Measurements from ENCODE around the gene LRTM1.

Gene LRTM1

GRCh38 chr3:54878145-54878544, 49.7 kb downstream of the LRTM1 start:
- 92% methylated on average over 7 of the region's 7 CpGs for WGBS, 2 experiments
- no peak overlapping the region for H3K27ac ChIP-seq (ENCODE audit: insufficient read depth, low read depth, low read length, poor library complexity, severe bottlenecking)
- H3K4me1 ChIP-seq (ENCODE audit: control insufficient read depth, insufficient read depth, low read length), result no peaks in the 10 kb centered on the region

GRCh38 chr3:54877730-54878129, 50.1 kb downstream of the LRTM1 start:
- WGBS, 2 experiments, result 92 to 95% methylated on average over 4 of the region's 4 CpGs
- no peaks in the 10 kb centered on the region for H3K4me1 ChIP-seq (ENCODE audit: control insufficient read depth, insufficient read depth, low read length)
- H3K9me3 ChIP-seq (ENCODE audit: control insufficient read depth, low read length), result no peaks in the 10 kb centered on the region
- H3K27me3 ChIP-seq (ENCODE audit: control insufficient read depth, insufficient read depth, low read length, poor library complexity, severe bottlenecking), result no peaks in the 10 kb centered on the region
- H3K4me3 ChIP-seq (ENCODE audit: insufficient read depth, low read depth, low read length), result no peak overlapping the region
- H3K27ac ChIP-seq (ENCODE audit: insufficient read depth, low read depth, low read length, poor library complexity, severe bottlenecking), result no peak overlapping the region
- no peaks in the 10 kb centered on the region for H3K36me3 ChIP-seq (ENCODE audit: control insufficient read depth, insufficient read depth, low read length)

More at GRCh38 chr3:54878145-54878544, 49.7 kb downstream of the LRTM1 start:
- H3K4me3 ChIP-seq (ENCODE audit: insufficient read depth, low read depth, low read length), result no peak overlapping the region
- no peaks in the 10 kb centered on the region for H3K36me3 ChIP-seq (ENCODE audit: control insufficient read depth, insufficient read depth, low read length)
- no peaks in the 10 kb centered on the region for H3K9me3 ChIP-seq (ENCODE audit: control insufficient read depth, low read length)
- H3K27me3 ChIP-seq (ENCODE audit: control insufficient read depth, insufficient read depth, low read length, poor library complexity, severe bottlenecking), result no peaks in the 10 kb centered on the region

GRCh38 chr3:54876694-54877093, 51.2 kb downstream of the LRTM1 start:
- 94 to 98% methylated on average over 5 of the region's 5 CpGs for WGBS, 2 experiments
- no peak overlapping the region for H3K27ac ChIP-seq (ENCODE audit: insufficient read depth, low read depth, low read length, poor library complexity, severe bottlenecking)
- no peak overlapping the region for H3K4me3 ChIP-seq (ENCODE audit: insufficient read depth, low read depth, low read length)
- no peaks in the 10 kb centered on the region for H3K27me3 ChIP-seq (ENCODE audit: control insufficient read depth, insufficient read depth, low read length, poor library complexity, severe bottlenecking)
- H3K4me1 ChIP-seq (ENCODE audit: control insufficient read depth, insufficient read depth, low read length), result no peaks in the 10 kb centered on the region
- no peaks in the 10 kb centered on the region for H3K36me3 ChIP-seq (ENCODE audit: control insufficient read depth, insufficient read depth, low read length)
- no peaks in the 10 kb centered on the region for H3K9me3 ChIP-seq (ENCODE audit: control insufficient read depth, low read length)

GRCh38 chr3:54875596-54876268, 52.1 kb downstream of the LRTM1 start:
- Histone ChIP-seq H3K4me3 (ENCODE audit: insufficient read depth, low read depth, low read length) (no peak overlapping the region), H3K36me3 (ENCODE audit: control insufficient read depth, insufficient read depth, low read length) (no peaks in the 10 kb centered on the region), H3K9me3 (ENCODE audit: control insufficient read depth, low read length) (no peaks in the 10 kb centered on the region), H3K4me1 (ENCODE audit: control insufficient read depth, insufficient read depth, low read length) (no peaks in the 10 kb centered on the region), H3K27ac (ENCODE audit: insufficient read depth, low read depth, low read length, poor library complexity, severe bottlenecking) (no peak overlapping the region), H3K27me3 (ENCODE audit: control insufficient read depth, insufficient read depth, low read length, poor library complexity, severe bottlenecking) (no peaks in the 10 kb centered on the region)
- 94 to 95% methylated on average over 8 of the region's 8 CpGs for WGBS, 2 experiments

GRCh38 chr3:54874816-54875556, 52.9 kb downstream of the LRTM1 start:
- 94 to 95% methylated on average over 7 of the region's 7 CpGs for WGBS, 2 experiments
- no peaks in the 10 kb centered on the region for H3K4me1 ChIP-seq (ENCODE audit: control insufficient read depth, insufficient read depth, low read length)
- H3K27ac ChIP-seq (ENCODE audit: insufficient read depth, low read depth, low read length, poor library complexity, severe bottlenecking), result no peak overlapping the region
- no peaks in the 10 kb centered on the region for H3K27me3 ChIP-seq (ENCODE audit: control insufficient read depth, insufficient read depth, low read length, poor library complexity, severe bottlenecking)
- no peaks in the 10 kb centered on the region for H3K9me3 ChIP-seq (ENCODE audit: control insufficient read depth, low read length)
- H3K4me3 ChIP-seq (ENCODE audit: insufficient read depth, low read depth, low read length), result no peak overlapping the region
- no peaks in the 10 kb centered on the region for H3K36me3 ChIP-seq (ENCODE audit: control insufficient read depth, insufficient read depth, low read length)

GRCh38 chr3:54873059-54874010, 54.5 kb downstream of the LRTM1 start:
- Histone ChIP-seq H3K4me1 (ENCODE audit: control insufficient read depth, insufficient read depth, low read length) (no peaks in the 10 kb centered on the region), H3K9me3 (ENCODE audit: control insufficient read depth, low read length) (no peaks in the 10 kb centered on the region), H3K4me3 (ENCODE audit: insufficient read depth, low read depth, low read length) (no peak overlapping the region), H3K27ac (ENCODE audit: insufficient read depth, low read depth, low read length, poor library complexity, severe bottlenecking) (no peak overlapping the region), H3K36me3 (ENCODE audit: control insufficient read depth, insufficient read depth, low read length) (no peaks in the 10 kb centered on the region), H3K27me3 (ENCODE audit: control insufficient read depth, insufficient read depth, low read length, poor library complexity, severe bottlenecking) (no peaks in the 10 kb centered on the region)
- 80 to 81% methylated on average over 8 of the region's 8 CpGs for WGBS, 2 experiments

GRCh38 chr3:54871867-54872266, 56.0 kb downstream of the LRTM1 start:
- Histone ChIP-seq H3K36me3 (ENCODE audit: control insufficient read depth, insufficient read depth, low read length) (no peaks in the 10 kb centered on the region), H3K4me1 (ENCODE audit: control insufficient read depth, insufficient read depth, low read length) (no peaks in the 10 kb centered on the region), H3K27ac (ENCODE audit: insufficient read depth, low read depth, low read length, poor library complexity, severe bottlenecking) (no peak overlapping the region), H3K27me3 (ENCODE audit: control insufficient read depth, insufficient read depth, low read length, poor library complexity, severe bottlenecking) (no peaks in the 10 kb centered on the region), H3K4me3 (ENCODE audit: insufficient read depth, low read depth, low read length) (no peak overlapping the region), H3K9me3 (ENCODE audit: control insufficient read depth, low read length) (no peaks in the 10 kb centered on the region)
- WGBS, 2 experiments, result 90 to 95% methylated on average over 4 of the region's 4 CpGs

GRCh38 chr3:54870423-54870822, 57.4 kb downstream of the LRTM1 start:
- no peaks in the 10 kb centered on the region for H3K36me3 ChIP-seq (ENCODE audit: control insufficient read depth, insufficient read depth, low read length)
- H3K4me3 ChIP-seq (ENCODE audit: insufficient read depth, low read depth, low read length), result no peak overlapping the region
- 77 to 85% methylated on average over 6 to 7 of the region's 7 CpGs for WGBS, 2 experiments
- no peaks in the 10 kb centered on the region for H3K27me3 ChIP-seq (ENCODE audit: control insufficient read depth, insufficient read depth, low read length, poor library complexity, severe bottlenecking)
- H3K9me3 ChIP-seq (ENCODE audit: control insufficient read depth, low read length), result no peaks in the 10 kb centered on the region
- H3K4me1 ChIP-seq (ENCODE audit: control insufficient read depth, insufficient read depth, low read length), result no peaks in the 10 kb centered on the region
- H3K27ac ChIP-seq (ENCODE audit: insufficient read depth, low read depth, low read length, poor library complexity, severe bottlenecking), result no peak overlapping the region

Data from ectodermal cell (in vitro differentiated cells).